Peyer's patch (tissue), 4 donors: ENCODE results near the gene ELANE. TPM values are rescaled to one million over a fixed set of nuclear protein-coding genes. Genes with fewer than 3 reads are reported as not detected.

Experiments used
- DNase-seq, 3 donors: peaks; one replicate each; pipeline ENCODE4 v3.0.0-alpha.2; 2017 to 2019
- H3K27ac ChIP-seq, 4 donors: fragments of 200-600 bp; sonication (generic); one replicate each; pipeline ENCODE4 v1.5.1; 2016 to 2019
- H3K27me3 ChIP-seq, 2 donors: fragments of 200-600 bp; sonication (generic); one replicate each; pipeline ENCODE4 v1.5.1; 2019
- H3K36me3 ChIP-seq, 3 donors: fragments of 200-600 bp; sonication (generic); one replicate each; pipeline ENCODE4 v1.5.1; 2016 to 2019
- H3K4me1 ChIP-seq, 4 donors: fragments of 200-600 bp; sonication (generic); one replicate each; pipeline ENCODE4 v1.5.1; 2016 to 2019
- H3K4me3 ChIP-seq, 4 donors: fragments of 200-600 bp; sonication (generic); 1 replicate in 3 of 4; 2 replicates in 1 of 4; pipeline ENCODE4 v1.5.1; 2016 to 2019; ENCODE audit warnings: mild to moderate bottlenecking in 1 of 4
- H3K9me3 ChIP-seq, 4 donors: fragments of 200-600 bp; sonication (generic); one replicate each; pipeline ENCODE4 v1.5.1; 2016 to 2019; ENCODE audit warnings: mild to moderate bottlenecking in 1 of 4
- POLR2A ChIP-seq, 2 donors: fragments of 450-650 bp; IDR thresholded peaks; one replicate each; pipeline ENCODE4 v1.5.1; 2017; ENCODE audit warnings: antibody characterized with exemption in 2 of 2, mild to moderate bottlenecking in 2 of 2, moderate library complexity in 2 of 2
- total RNA-seq, 4 donors: library from RNA; depleted of rRNA; stranded (reverse); fragments of >200 nt; gene quantifications; one replicate each; pipeline ENCODE4 v1.1.0, GENCODE V29; 2016
- TF ChIP-seq, protein P1 (sequence below), 6 experiments: fragments of 450-650 bp in 4 of 6; fragments of 200-600 bp in 2 of 6; sonication (generic) in 1 of 6; IDR thresholded peaks; one replicate each; pipeline ENCODE4 v1.5.1; 2017 to 2019; ENCODE audit warnings: antibody characterized with exemption in 6 of 6, mild to moderate bottlenecking in 3 of 6, moderate library complexity in 1 of 6

Gene ELANE
- total RNA-seq, 4 donors from 2014 or later = not detected

DNA sequence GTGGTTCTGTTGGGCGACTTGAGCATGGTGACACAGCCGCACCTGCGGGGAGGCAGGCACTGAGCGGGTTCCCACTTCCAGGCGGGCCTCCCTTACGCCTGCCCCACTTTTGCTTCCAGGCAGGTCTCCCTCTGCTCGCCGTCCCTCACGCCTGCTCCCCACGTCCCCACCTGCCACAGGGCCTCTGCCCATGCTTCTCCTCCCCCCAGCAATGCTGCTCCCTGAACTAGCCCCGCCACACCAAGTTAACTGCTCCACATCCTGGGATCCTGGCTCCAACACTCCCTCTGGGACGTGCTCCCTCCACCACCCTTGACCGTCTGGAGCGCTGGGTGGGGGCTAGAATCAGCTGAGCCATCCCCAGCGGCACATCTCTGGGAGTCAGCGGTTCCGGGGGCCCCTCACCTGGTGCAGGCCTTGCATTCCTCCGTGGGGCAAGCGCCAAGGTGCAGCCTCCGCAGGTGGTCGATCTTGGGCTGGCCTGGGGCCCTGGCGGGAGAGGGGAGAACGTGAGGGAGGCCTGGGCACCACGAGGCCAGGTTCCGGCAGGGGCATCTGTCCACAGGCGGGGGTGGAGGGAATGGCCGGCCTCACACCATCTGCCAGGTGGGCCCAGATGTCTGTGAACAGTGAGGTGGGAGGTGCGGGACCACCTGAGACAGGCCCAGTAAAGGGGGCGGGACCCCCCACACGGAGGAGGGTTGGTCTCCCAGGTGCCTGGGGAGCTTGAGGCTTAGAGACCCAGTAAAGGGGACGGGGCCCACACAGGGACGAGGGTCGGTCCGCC, 16.5 kb downstream of the ELANE start:
- Histone ChIP-seq H3K4me1 (peaks cover 3 to 11% (median 7%) of the 10 kb centered on the region in 4 donors), H3K36me3 (peaks cover 0 to 28% (median 0%) of the 10 kb centered on the region in 3 donors), H3K4me3 (no peak overlapping the region), H3K27me3 (no peaks in the 10 kb centered on the region), H3K27ac (peak overlapping the region; percentile 52 to 81 (median 75)), H3K9me3 (no peaks in the 10 kb centered on the region)
- TF ChIP-seq, protein P1, sequence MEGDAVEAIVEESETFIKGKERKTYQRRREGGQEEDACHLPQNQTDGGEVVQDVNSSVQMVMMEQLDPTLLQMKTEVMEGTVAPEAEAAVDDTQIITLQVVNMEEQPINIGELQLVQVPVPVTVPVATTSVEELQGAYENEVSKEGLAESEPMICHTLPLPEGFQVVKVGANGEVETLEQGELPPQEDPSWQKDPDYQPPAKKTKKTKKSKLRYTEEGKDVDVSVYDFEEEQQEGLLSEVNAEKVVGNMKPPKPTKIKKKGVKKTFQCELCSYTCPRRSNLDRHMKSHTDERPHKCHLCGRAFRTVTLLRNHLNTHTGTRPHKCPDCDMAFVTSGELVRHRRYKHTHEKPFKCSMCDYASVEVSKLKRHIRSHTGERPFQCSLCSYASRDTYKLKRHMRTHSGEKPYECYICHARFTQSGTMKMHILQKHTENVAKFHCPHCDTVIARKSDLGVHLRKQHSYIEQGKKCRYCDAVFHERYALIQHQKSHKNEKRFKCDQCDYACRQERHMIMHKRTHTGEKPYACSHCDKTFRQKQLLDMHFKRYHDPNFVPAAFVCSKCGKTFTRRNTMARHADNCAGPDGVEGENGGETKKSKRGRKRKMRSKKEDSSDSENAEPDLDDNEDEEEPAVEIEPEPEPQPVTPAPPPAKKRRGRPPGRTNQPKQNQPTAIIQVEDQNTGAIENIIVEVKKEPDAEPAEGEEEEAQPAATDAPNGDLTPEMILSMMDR (IDR thresholded peaks at IDR 0.05) = no peak
- TF ChIP-seq POLR2A (IDR thresholded peaks at IDR 0.05) = no peak
- DNase-seq = no peak

DNA sequence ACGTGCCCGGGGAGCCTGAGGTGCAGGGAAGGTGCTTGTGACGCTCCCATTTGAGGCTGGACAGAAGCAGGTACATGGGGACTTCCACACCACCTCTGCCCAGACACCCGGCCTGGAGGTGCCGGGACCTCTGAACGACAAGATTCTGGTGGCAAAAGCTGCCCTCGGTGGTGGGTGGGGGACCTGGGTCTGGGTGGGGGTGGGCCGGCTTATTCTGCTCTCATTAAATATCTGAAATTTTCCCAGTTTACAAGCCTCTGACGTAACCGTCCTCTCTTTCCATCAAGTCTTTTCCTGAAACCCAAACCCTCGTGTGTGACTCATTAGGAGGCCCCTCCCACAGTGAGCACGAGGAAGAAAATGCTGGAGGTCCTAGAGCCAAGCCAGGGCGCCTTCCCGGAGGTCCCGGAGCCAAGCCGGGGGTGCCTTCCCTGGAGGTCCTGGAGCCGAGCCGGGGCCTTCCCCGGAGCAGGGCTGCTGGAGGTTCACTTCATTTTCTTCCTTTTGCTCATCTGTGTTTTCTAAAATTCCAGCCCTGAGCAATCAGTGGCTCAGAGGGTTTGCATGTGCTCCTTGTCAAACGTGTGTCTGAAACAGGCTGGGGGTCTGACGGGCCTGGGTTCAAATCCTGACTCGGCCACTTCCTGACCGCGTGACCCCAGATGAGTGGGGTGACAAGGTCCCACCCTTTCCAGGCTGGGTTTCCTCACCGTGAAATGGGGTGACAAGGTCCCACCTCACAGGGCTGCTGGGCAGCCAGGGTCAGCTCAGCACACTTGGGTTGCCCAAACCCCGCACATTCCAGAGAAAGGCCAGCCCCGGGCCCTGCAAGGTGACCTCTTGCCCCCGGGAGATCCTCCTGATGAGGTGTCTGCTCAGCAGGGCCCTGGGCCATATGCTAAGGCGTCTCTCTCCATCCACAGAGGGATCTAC, 17.4 kb downstream of the ELANE start:
- peak in 1 of 3 donors; percentile 76 for DNase-seq
- H3K4me1 ChIP-seq = peaks cover 0 to 10% (median 7%) of the 10 kb centered on the region in 4 donors
- peaks cover 0 to 36% (median 0%) of the 10 kb centered on the region in 3 donors for H3K36me3 ChIP-seq
- no peak overlapping the region for H3K4me3 ChIP-seq
- no peaks in the 10 kb centered on the region for H3K27me3 ChIP-seq
- peak overlapping the region; percentile 57 to 81 (median 75) for H3K27ac ChIP-seq
- H3K9me3 ChIP-seq = no peaks in the 10 kb centered on the region
- TF ChIP-seq, protein P1 (IDR thresholded peaks at IDR 0.05) = no peak
- no peak for TF ChIP-seq POLR2A (IDR thresholded peaks at IDR 0.05)

DNA sequence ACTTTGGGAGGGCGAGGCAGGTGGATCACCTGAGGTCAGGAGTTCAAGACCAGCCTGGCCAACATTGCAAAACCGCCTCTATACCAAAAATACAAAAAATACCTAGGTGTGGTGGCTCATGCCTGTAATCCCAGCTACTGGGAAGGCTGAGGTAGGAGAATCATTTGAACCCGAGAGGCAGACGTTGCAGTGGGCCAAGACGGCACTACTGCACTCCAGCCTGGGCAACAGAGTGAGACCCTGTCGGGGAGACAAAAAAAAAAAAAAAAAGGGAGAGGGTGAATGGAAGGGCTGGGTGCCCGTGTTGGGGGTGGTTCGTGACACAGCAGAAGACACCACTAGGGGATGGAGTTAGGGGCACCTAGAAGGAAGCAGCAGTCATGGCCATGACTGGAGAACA, 18.2 kb downstream of the ELANE start:
- Histone ChIP-seq H3K36me3 (peaks cover 0 to 45% (median 0%) of the 10 kb centered on the region in 3 donors), H3K27ac (peak overlapping the region in 3 of 4 donors; percentile 57 to 81 (median 79)), H3K9me3 (no peaks in the 10 kb centered on the region), H3K4me3 (no peak overlapping the region), H3K4me1 (peaks cover 0 to 10% (median 7%) of the 10 kb centered on the region in 4 donors), H3K27me3 (no peaks in the 10 kb centered on the region)
- TF ChIP-seq, protein P1 (IDR thresholded peaks at IDR 0.05) = no peak
- no peak for TF ChIP-seq POLR2A (IDR thresholded peaks at IDR 0.05)
- no peak for DNase-seq

DNA sequence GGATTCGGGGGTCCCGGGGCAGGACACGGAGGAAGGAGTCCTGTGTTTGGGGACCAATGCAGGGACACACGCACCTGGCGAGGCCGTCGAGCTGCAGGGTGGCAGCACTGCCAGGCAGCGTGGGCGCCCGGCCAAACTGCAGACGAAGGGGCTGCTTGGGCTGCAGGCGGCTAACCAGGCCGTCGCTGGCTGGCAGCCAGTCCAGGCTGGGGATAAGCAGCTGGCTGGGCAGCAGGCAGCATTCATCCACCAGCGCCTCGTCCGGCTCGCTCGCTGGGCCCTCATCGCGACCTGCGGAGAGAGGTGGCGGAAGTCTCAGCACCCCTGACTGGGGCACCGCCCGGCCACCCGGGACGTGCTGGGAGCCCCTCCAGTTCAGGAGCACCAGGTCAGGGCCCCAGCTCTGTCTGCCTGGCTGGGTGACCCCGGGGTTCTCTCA, 18.9 kb downstream of the ELANE start:
- H3K4me3 ChIP-seq = no peak overlapping the region
- DNase-seq = no peak
- TF ChIP-seq, protein P1 (IDR thresholded peaks at IDR 0.05) = no peak
- TF ChIP-seq POLR2A (IDR thresholded peaks at IDR 0.05) = no peak
- H3K36me3 ChIP-seq = peaks cover 0 to 51% (median 0%) of the 10 kb centered on the region in 3 donors
- H3K9me3 ChIP-seq = no peaks in the 10 kb centered on the region
- no peaks in the 10 kb centered on the region for H3K27me3 ChIP-seq
- H3K27ac ChIP-seq = no peak overlapping the region
- H3K4me1 ChIP-seq = peaks cover 0 to 10% (median 7%) of the 10 kb centered on the region in 4 donors

DNA sequence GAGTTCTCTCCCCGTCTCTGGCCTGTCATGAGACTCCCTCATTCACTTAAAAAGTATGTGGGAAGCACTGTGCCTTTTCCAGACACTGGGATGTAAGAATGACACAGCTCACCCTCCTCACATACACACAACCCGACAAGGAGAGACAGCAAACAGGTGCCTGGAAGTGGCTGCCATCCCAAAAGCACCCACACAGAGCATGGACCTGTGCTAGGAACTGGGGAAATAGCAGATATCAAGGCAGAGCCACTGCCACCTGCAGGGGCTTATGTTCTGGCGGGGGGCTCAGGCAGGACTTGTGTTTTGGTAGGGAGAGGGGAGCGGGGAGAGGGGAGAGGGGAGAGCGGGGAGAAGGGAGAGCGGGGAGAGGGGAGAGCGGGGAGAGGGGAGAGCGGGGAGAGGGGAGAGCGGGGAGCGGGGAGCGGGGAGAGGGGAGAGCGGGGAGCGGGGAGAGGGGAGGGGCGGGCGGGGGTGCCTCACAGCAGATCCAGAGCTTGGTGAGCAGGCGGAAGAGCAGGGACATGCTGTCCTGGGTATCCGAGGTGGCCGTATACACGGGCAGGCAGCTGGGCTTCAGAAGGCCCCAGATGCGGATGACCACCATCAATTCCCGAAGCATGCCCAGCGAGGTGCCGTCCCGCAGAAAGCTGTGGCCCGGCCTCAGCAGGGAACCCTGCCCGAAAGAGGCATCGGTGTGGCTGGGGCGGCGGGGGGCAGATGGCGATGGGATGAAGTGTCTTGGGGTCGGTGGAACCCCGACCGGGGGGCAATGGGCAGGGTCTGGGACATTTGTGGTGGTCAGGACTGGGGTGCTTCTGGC, 19.6 kb downstream of the ELANE start:
- H3K27ac ChIP-seq = peak overlapping the region; percentile 61 to 83 (median 67)
- no peaks in the 10 kb centered on the region for H3K9me3 ChIP-seq
- H3K4me1 ChIP-seq = peaks cover 0 to 10% (median 7%) of the 10 kb centered on the region in 4 donors
- H3K4me3 ChIP-seq = no peak overlapping the region
- H3K36me3 ChIP-seq = peaks cover 0 to 58% (median 0%) of the 10 kb centered on the region in 3 donors
- DNase-seq = no peak
- TF ChIP-seq, protein P1 (IDR thresholded peaks at IDR 0.05) = no peak
- TF ChIP-seq POLR2A (IDR thresholded peaks at IDR 0.05) = no peak
- H3K27me3 ChIP-seq = no peaks in the 10 kb centered on the region
